WTC11 (cell line): Measurements from ENCODE around the gene DHX9. TPM values are rescaled to one million over a fixed set of nuclear protein-coding genes. Genes with fewer than 3 reads are reported as not detected.

Source experiments
- ATAC-seq: fragments of 200-7000 bp; cut with Tn5 transposase; 2 replicates; pipeline ENCODE4 v1.10.0; 2021; ENCODE audit warnings: mild to moderate bottlenecking, moderate library complexity
- CTCF ChIA-PET: fragments of 300-600 bp; sonication (Branson Sonifier 250); formaldehyde crosslinking; loops from one replicate; lab custom pipeline; 2021; ENCODE audit warnings: antibody characterized with exemption; lab: Charles Lee
- POLR2A ChIA-PET: fragments of 350-600 bp; sonication (Branson Sonifier 250); formaldehyde crosslinking; loops from one replicate; lab custom pipeline; 2021; ENCODE audit warnings: antibody characterized with exemption; lab: Charles Lee
- DNase-seq: peaks from one replicate; pipeline ENCODE4 v3.0.0; 2021; ENCODE audit warnings: low spot score
- H3K27ac Mint-ChIP-seq: 2 replicates; pipeline ENCODE4 v1.8.0; 2021; ENCODE audit warnings: mixed read lengths
- H3K27me3 Mint-ChIP-seq: 2 replicates; pipeline ENCODE4 v1.8.0; 2021; ENCODE audit warnings: low read depth, mild to moderate bottlenecking, moderate library complexity, mixed read lengths
- H3K36me3 Mint-ChIP-seq: 2 replicates; pipeline ENCODE4 v1.8.0; 2021; ENCODE audit warnings: mixed read lengths
- H3K4me1 Mint-ChIP-seq: 2 replicates; pipeline ENCODE4 v1.8.0; 2022; ENCODE audit warnings: mixed read lengths
- H3K4me3 Mint-ChIP-seq: 2 replicates; pipeline ENCODE4 v1.8.0; 2021; ENCODE audit warnings: mild to moderate bottlenecking, moderate library complexity, mixed read lengths
- H3K9me3 Mint-ChIP-seq: 2 replicates; pipeline ENCODE4 v1.8.0; 2021; ENCODE audit warnings: mixed read lengths
- ELF4 ChIP-seq: sonication (generic); formaldehyde crosslinking; IDR thresholded peaks from 2 replicates; pipeline ENCODE4 v1.8.1; 2022; ENCODE audit warnings: low read depth, mild to moderate bottlenecking, moderate library complexity, missing genetic modification reagents
- FOXP4 ChIP-seq: sonication (generic); formaldehyde crosslinking; IDR thresholded peaks from 2 replicates; pipeline ENCODE4 v1.8.0; 2022; ENCODE audit warnings: mild to moderate bottlenecking, missing genetic modification reagents
- IRF1 ChIP-seq: sonication (generic); formaldehyde crosslinking; IDR thresholded peaks from 2 replicates; pipeline ENCODE4 v1.8.0; 2023; ENCODE audit warnings: missing genetic modification reagents
- MLX ChIP-seq: sonication (generic); formaldehyde crosslinking; IDR thresholded peaks from 2 replicates; pipeline ENCODE4 v1.8.1; 2023; ENCODE audit warnings: mild to moderate bottlenecking, missing genetic modification reagents, moderate library complexity
- PRRX2 ChIP-seq: fragments of 250-450 bp; sonication (Bioruptor Pico); IDR thresholded peaks from 2 replicates; pipeline ENCODE4 v1.8.0; 2021; ENCODE audit warnings: mild to moderate bottlenecking
- RELA ChIP-seq: sonication (generic); formaldehyde crosslinking; IDR thresholded peaks from 2 replicates; pipeline ENCODE4 v1.8.1; 2022; ENCODE audit warnings: missing genetic modification reagents, mild to moderate bottlenecking, borderline replicate concordance
- TEAD1 ChIP-seq: sonication (generic); formaldehyde crosslinking; IDR thresholded peaks from 2 replicates; pipeline ENCODE4 v1.8.0; 2022; ENCODE audit warnings: mild to moderate bottlenecking, missing genetic modification reagents
- ZBTB21 ChIP-seq: sonication (generic); formaldehyde crosslinking; IDR thresholded peaks from 2 replicates; pipeline ENCODE4 v1.8.1; 2023; ENCODE audit warnings: mild to moderate bottlenecking, missing genetic modification reagents, borderline replicate concordance
- ZNF121 ChIP-seq: sonication (generic); formaldehyde crosslinking; IDR thresholded peaks from 2 replicates; pipeline ENCODE4 v1.8.0; 2023; ENCODE audit warnings: missing genetic modification reagents
- ZNF138 ChIP-seq: sonication (generic); formaldehyde crosslinking; conservative IDR thresholded peaks from 2 replicates; pipeline ENCODE4 v1.8.1; 2022; ENCODE audit warnings: mild to moderate bottlenecking, moderate library complexity, missing genetic modification reagents
- ZNF232 ChIP-seq: sonication (generic); formaldehyde crosslinking; IDR thresholded peaks from 2 replicates; pipeline ENCODE4 v1.8.0; 2022; ENCODE audit warnings: mild to moderate bottlenecking, missing genetic modification reagents
- ZNF317 ChIP-seq: sonication (generic); formaldehyde crosslinking; IDR thresholded peaks from 2 replicates; pipeline ENCODE4 v1.8.1; 2023; ENCODE audit warnings: low read depth, mild to moderate bottlenecking, moderate library complexity, missing genetic modification reagents, borderline replicate concordance
- ZNF396 ChIP-seq: fragments of 250-450 bp; sonication (Bioruptor Pico); IDR thresholded peaks from 2 replicates; pipeline ENCODE4 v1.8.0; 2021; ENCODE audit warnings: mild to moderate bottlenecking, moderate library complexity, borderline replicate concordance
- ZNF532 ChIP-seq: fragments of 250-450 bp; sonication (Bioruptor Pico); IDR thresholded peaks from 2 replicates; pipeline ENCODE4 v1.9.0; 2021; ENCODE audit warnings: mild to moderate bottlenecking, borderline replicate concordance
- ZNF671 ChIP-seq: fragments of 250-450 bp; sonication (Bioruptor Pico); IDR thresholded peaks from 2 replicates; pipeline ENCODE4 v1.8.0; 2021; ENCODE audit warnings: mild to moderate bottlenecking
- total RNA-seq: library from RNA; stranded (reverse); gene quantifications from 3 replicates; pipeline ENCODE4 v1.2.3, GENCODE V29; 2021
- TF ChIP-seq, protein P1 (sequence below): sonication (generic); formaldehyde crosslinking; IDR thresholded peaks from 2 replicates; pipeline ENCODE4 v1.8.1; 2023; ENCODE audit warnings: mild to moderate bottlenecking, missing genetic modification reagents
- TF ChIP-seq, protein P2 (sequence below): fragments of 200-600 bp; IDR thresholded peaks from 2 replicates; pipeline ENCODE4 v1.8.0; 2022; ENCODE audit warnings: antibody characterized with exemption
- TF ChIP-seq, protein P3 (sequence below): fragments of 250-450 bp; sonication (Bioruptor Pico); IDR thresholded peaks from 2 replicates; pipeline ENCODE4 v1.9.0; 2021; ENCODE audit warnings: mild to moderate bottlenecking

DHX9 gene
- total RNA-seq, 1 experiment from 2014 or later, result 280 TPM

GRCh38 chr1:182886985-182887384 lies 47.8 kb downstream of the DHX9 start (continued):
- TF ChIP-seq ZNF532 (no peak), ZNF138 (CRISPR knock-in tag) (no peak), MLX (CRISPR knock-in tag) (no peak), ZNF396 (CRISPR knock-in tag) (no peak)

DNA sequence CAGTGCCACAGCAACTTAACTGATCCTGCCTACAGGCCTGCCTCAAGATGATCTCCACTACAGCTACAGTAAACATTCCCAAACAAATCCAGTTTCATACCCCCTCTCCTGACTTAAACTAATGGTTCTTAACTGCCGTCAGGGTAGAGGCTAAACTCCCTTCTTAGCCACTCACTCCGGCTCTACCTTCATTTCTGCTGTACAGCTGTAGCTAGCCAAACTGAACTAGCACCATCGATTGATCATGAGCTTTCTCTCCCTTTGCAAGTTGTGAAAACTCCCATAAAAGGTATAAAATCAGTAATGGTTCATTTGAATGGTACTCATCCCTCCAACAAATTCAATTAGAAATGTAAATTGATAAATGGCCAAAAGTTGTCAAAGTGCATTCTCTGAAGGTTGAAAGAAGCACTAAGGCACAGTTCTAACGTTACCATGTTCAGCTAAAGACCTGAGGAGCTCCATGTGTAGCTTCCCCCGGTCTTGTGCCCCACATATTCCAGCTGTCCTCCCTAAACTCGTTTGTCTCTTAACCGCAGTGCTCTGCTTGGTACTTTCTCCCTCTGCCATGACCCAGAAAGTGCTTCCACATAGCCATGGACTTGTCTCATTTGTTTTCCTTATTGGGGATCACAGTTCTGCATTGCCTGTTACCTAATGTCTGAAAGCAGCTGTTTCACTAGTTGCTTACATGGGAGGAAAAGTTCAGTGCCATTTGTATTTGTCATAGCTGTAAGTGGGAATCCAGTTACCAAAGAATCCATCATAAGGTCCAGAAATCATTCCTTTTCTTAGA lies 49.8 kb downstream of the DHX9 start:
- no peak for DNase-seq
- H3K36me3 Mint-ChIP-seq, result peaks cover 42% of the 10 kb centered on the region
- ChIA-PET CTCF (interaction anchor here (0.6 to 1.9 kb wide), 3 partner anchors 21 to 346 kb away, joined by 3 to 6 read pairs (median 4); no protein-coding TSS in a partner anchor), POLR2A (interaction anchor here (0.5 to 1.0 kb wide), 3 partner anchors 49 to 1903 kb away, joined by 3 to 5 read pairs (median 3); no protein-coding TSS in a partner anchor)
- TF ChIP-seq PRRX2 (CRISPR knock-in tag), result peak; percentile 74; the same call in 1 of the 2 replicates
- TF ChIP-seq, protein P1, sequence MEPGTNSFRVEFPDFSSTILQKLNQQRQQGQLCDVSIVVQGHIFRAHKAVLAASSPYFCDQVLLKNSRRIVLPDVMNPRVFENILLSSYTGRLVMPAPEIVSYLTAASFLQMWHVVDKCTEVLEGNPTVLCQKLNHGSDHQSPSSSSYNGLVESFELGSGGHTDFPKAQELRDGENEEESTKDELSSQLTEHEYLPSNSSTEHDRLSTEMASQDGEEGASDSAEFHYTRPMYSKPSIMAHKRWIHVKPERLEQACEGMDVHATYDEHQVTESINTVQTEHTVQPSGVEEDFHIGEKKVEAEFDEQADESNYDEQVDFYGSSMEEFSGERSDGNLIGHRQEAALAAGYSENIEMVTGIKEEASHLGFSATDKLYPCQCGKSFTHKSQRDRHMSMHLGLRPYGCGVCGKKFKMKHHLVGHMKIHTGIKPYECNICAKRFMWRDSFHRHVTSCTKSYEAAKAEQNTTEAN (CRISPR knock-in tag), result no peak
- peaks cover 12% of the 10 kb centered on the region for H3K4me1 Mint-ChIP-seq
- peaks cover 12% of the 10 kb centered on the region for H3K9me3 Mint-ChIP-seq
- H3K27ac Mint-ChIP-seq, result peak overlapping the region; percentile 81
- no peaks in the 10 kb centered on the region for H3K27me3 Mint-ChIP-seq
- ATAC-seq, result peak; percentile 10; the same call in 1 of the 2 replicates
- H3K4me3 Mint-ChIP-seq, result no peak overlapping the region

DNA sequence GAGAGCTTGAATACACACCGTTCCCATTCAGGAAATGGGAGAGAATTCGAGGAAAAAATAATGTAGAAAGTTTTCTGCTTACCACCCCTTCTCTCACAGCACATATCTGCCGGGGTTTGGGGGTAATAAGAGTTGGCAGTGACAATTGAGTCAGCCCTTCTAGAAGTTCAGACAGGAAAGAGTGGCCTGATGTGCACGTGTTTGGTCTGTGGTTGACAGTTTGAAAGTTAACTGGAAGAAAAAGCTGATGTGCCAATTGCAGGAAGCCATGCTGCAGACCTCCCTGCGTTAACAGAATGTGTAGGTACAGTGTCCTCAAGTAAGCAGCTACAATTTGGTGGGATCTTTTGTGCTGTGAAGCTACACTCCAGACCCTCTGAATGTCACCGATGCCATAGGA lies 50.9 kb downstream of the DHX9 start:
- no peak for DNase-seq
- no peak for TF ChIP-seq IRF1 (CRISPR knock-in tag)
- TF ChIP-seq, protein P2, sequence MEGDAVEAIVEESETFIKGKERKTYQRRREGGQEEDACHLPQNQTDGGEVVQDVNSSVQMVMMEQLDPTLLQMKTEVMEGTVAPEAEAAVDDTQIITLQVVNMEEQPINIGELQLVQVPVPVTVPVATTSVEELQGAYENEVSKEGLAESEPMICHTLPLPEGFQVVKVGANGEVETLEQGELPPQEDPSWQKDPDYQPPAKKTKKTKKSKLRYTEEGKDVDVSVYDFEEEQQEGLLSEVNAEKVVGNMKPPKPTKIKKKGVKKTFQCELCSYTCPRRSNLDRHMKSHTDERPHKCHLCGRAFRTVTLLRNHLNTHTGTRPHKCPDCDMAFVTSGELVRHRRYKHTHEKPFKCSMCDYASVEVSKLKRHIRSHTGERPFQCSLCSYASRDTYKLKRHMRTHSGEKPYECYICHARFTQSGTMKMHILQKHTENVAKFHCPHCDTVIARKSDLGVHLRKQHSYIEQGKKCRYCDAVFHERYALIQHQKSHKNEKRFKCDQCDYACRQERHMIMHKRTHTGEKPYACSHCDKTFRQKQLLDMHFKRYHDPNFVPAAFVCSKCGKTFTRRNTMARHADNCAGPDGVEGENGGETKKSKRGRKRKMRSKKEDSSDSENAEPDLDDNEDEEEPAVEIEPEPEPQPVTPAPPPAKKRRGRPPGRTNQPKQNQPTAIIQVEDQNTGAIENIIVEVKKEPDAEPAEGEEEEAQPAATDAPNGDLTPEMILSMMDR, result no peak
- no peak for TF ChIP-seq ZNF232 (CRISPR knock-in tag)
- no peak for TF ChIP-seq ELF4 (CRISPR knock-in tag)
- no peak for TF ChIP-seq ZBTB21
- no peak for TF ChIP-seq RELA (CRISPR knock-in tag)
- no peak for TF ChIP-seq ZNF121
- TF ChIP-seq, protein P3, sequence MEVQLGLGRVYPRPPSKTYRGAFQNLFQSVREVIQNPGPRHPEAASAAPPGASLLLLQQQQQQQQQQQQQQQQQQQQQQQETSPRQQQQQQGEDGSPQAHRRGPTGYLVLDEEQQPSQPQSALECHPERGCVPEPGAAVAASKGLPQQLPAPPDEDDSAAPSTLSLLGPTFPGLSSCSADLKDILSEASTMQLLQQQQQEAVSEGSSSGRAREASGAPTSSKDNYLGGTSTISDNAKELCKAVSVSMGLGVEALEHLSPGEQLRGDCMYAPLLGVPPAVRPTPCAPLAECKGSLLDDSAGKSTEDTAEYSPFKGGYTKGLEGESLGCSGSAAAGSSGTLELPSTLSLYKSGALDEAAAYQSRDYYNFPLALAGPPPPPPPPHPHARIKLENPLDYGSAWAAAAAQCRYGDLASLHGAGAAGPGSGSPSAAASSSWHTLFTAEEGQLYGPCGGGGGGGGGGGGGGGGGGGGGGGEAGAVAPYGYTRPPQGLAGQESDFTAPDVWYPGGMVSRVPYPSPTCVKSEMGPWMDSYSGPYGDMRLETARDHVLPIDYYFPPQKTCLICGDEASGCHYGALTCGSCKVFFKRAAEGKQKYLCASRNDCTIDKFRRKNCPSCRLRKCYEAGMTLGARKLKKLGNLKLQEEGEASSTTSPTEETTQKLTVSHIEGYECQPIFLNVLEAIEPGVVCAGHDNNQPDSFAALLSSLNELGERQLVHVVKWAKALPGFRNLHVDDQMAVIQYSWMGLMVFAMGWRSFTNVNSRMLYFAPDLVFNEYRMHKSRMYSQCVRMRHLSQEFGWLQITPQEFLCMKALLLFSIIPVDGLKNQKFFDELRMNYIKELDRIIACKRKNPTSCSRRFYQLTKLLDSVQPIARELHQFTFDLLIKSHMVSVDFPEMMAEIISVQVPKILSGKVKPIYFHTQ (CRISPR knock-in tag), result peak; percentile 13; the same call in 1 of the 2 replicates
- no peak for TF ChIP-seq ZNF317
- TF ChIP-seq ZNF671 (CRISPR knock-in tag), result peak; percentile 39; the same call in 1 of the 2 replicates
- no peak for TF ChIP-seq TEAD1 (CRISPR knock-in tag)
- no peak for TF ChIP-seq FOXP4 (CRISPR knock-in tag)

More for the DNA sequence above, 50.9 kb downstream of the DHX9 start:
- peaks cover 12% of the 10 kb centered on the region for H3K4me1 Mint-ChIP-seq
- no peak overlapping the region for H3K4me3 Mint-ChIP-seq
- ChIA-PET CTCF (interaction anchor here (1.9 kb wide), 1 partner anchor 20 kb away, joined by 6 read pairs; no protein-coding TSS in a partner anchor), POLR2A (no interaction called here)
- H3K27ac Mint-ChIP-seq, result peak overlapping the region; percentile 68; the same call in 1 of the 2 replicates
- peak; percentile 9 for ATAC-seq
- H3K27me3 Mint-ChIP-seq, result no peaks in the 10 kb centered on the region
- peaks cover 23% of the 10 kb centered on the region for H3K9me3 Mint-ChIP-seq
- H3K36me3 Mint-ChIP-seq, result peaks cover 34% of the 10 kb centered on the region
